ENCODE measurements around the gene PTTG1. TPM values are rescaled to one million over a fixed set of nuclear protein-coding genes. Genes with fewer than 3 reads are reported as not detected.

The PTTG1 gene
- total and polyA plus RNA-seq, 2 of the 8 experiments (the other 6 are each of a cell fraction or from before 2014, with no cell fraction given): 240 to 478 TPM

DNA sequence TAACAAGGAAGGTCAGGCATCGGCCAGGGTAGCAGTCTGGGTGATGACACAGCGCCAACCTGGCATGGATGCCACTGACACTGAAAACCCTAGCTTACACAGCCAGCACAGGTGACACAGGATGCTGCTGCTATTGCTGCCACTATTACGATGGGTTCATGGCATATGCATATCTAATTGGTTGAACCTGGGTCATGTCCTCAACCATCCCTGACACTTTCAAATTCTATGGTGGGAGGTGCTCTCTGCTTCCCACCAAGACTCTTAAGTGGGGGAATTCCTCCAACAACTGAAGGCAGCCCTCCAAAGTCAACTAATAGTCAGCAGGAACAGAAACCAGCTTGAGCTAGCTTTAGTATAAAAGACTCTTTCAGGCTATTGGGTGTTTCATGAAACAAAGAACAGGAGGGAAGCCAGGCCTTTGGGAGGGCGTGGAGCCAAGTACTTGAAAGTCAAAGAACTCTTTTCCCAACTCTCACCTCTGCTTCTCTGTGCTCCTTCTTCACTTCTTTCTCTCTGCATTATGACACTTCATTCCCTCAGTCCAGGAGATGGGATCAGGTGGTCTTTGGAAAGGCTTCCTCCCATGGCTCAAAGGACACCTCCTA is 21.3 kb downstream of the PTTG1 start (continued):
- TF ChIP-seq CHD1 (IDR thresholded peaks at IDR 0.05; ENCODE audit: low read depth, low read length): no peak
- no peak for TF ChIP-seq GTF2F1 (IDR thresholded peaks at IDR 0.05; ENCODE audit: borderline replicate concordance, low read depth, low read length)
- TF ChIP-seq, protein P1, sequence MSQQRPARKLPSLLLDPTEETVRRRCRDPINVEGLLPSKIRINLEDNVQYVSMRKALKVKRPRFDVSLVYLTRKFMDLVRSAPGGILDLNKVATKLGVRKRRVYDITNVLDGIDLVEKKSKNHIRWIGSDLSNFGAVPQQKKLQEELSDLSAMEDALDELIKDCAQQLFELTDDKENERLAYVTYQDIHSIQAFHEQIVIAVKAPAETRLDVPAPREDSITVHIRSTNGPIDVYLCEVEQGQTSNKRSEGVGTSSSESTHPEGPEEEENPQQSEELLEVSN (IDR thresholded peaks at IDR 0.05): no peak
- TF ChIP-seq GABPA (IDR thresholded peaks at IDR 0.05; ENCODE audit: borderline replicate concordance, insufficient read depth, low read length): no peak
- TF ChIP-seq POU5F1 (IDR thresholded peaks at IDR 0.05; ENCODE audit: low read depth, low read length): no peak
- no peak for TF ChIP-seq SAP30 (IDR thresholded peaks at IDR 0.05; ENCODE audit: insufficient read depth, insufficient replicate concordance, low read length)
